ENCODE data around the gene SLC7A8.

- TF ChIP-seq, protein P1, sequence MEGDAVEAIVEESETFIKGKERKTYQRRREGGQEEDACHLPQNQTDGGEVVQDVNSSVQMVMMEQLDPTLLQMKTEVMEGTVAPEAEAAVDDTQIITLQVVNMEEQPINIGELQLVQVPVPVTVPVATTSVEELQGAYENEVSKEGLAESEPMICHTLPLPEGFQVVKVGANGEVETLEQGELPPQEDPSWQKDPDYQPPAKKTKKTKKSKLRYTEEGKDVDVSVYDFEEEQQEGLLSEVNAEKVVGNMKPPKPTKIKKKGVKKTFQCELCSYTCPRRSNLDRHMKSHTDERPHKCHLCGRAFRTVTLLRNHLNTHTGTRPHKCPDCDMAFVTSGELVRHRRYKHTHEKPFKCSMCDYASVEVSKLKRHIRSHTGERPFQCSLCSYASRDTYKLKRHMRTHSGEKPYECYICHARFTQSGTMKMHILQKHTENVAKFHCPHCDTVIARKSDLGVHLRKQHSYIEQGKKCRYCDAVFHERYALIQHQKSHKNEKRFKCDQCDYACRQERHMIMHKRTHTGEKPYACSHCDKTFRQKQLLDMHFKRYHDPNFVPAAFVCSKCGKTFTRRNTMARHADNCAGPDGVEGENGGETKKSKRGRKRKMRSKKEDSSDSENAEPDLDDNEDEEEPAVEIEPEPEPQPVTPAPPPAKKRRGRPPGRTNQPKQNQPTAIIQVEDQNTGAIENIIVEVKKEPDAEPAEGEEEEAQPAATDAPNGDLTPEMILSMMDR (conservative IDR thresholded peaks at IDR 0.05; ENCODE audit: low read depth, low read length): no peak
- TF ChIP-seq EZH2 (IDR thresholded peaks at IDR 0.05; ENCODE audit: low read length, unreplicated experiment): no peak
- no peak for TF ChIP-seq EZH2phosphoT487 (IDR thresholded peaks at IDR 0.05; ENCODE audit: borderline replicate concordance, low read length)
These were observed 37.0 kb downstream of the SLC7A8 start for GRCh38 chr14:23146351-23146910.

Data from PC-3 (cell line).